GM21367 (cell line): ENCODE data around the gene DNAI4.
"Not testable (repeated sequence)": the region's sequence is repeated elsewhere in the genome, so short reads cannot be mapped to it uniquely, and the experiment has no call there.

Experiments used
- ATAC-seq: cut with Tn5 transposase; IDR thresholded peaks from one replicate; pipeline ENCODE4 v1.9.1; 2021; ENCODE audit not compliant: unreplicated experiment

The DNAI4 gene

DNA sequence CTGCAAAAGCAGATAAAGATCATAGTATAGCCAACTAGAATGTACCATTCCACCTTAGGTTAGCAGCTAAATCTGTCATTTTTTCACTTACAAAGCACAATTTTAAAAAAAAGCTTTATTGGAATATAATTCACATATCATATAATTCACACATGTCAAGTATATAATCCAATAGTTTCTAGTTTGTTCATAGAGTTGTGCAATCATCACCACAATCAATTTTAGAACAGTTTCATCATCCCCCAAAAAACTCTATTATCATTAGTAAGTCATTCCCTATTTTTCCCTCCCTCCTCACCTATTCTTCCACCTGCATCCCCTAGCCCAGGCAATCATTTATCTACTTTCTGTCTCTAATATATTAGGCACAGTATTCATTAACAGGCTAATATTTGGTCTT is 91.5 kb downstream of the DNAI4 start:
- ATAC-seq, result no peak

- no peak for ATAC-seq
These were observed 93.0 kb downstream of the DNAI4 start for GRCh38 chr1:66831529-66832239.

DNA sequence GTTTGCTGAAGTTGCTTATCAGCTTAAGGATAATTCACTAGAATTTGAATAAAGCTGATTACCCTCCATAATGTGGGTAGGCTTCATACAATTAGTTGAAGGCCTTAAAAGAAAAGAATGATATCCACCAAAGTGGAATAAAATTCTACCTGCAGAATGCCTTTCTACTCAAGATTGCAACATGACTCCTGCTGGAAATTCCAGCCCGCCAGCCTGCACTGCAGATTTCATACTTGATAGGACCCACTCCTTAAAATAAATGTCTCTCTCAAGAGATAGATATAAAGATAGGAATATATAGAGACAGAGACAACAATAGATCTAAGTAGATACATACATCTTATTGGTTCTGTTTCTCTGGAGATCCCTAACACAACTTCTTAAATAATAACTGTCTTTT is 99.9 kb downstream of the DNAI4 start:
- ATAC-seq, result no peak

DNA sequence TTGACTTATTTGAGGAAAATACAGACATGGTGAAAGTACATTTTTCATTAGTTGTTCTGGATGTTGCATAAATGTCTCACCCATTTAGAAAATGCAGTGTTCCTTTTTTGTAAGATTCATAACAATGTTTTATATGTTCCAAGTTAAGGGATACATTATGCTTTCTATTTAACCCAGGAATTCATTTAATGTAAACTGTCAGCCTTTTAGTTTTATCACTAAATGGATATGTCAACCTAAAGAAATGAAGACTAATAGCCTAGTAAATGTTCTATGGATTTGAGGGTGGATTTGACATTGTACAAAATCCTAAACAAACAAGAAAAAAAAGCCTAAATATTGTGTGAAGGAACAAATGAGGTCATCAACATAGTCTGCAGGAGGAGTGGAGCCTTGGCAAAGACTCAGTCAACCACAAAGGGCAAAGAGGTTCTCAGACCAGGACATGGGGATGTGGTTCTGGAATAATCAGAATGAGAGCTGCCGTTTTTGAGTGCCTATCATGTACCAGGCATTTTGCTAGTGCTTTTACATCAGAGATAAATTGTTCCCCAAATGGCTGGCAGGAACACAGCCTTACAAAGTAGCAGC is 114.8 kb downstream of the DNAI4 start:
- no peak for ATAC-seq

DNA sequence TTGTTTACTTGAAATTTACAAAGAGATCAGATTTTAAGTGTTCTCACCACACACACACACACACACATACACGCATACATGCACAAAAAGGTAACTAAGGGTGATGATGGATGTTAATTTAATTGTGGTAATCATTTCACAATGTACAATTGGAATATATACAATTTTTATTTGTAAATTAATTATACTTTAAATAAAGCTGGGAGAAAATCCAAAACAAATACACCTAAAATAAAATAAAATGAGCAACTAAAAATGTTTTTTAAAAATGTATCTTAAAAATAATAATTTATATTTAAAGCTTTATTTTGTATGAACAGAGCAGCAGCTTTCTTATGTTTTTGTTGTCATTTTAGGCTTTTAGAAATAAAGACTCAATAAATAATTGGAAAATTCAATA is 115.4 kb downstream of the DNAI4 start:
- ATAC-seq, result no peak

DNA sequence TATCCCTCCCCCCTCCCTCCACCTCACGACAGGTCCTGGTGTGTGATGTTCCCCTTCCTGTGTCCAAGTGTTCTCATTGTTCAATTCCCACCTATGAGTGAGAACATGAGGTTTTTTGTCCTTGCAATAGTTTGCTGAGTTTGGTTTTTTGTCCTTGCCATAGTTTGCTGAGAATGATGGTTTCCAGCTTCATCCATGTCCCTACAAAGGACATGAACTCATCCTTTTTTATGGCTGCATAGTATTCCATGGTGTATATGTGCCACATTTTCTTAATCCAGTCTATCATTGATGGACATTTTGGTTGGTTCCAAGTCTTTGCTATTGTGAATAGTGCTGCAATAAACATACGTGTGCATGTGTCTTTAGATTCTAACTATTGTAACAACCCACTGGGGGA is 128.8 kb downstream of the DNAI4 start:
- ATAC-seq, result not testable (repeated sequence)

DNA sequence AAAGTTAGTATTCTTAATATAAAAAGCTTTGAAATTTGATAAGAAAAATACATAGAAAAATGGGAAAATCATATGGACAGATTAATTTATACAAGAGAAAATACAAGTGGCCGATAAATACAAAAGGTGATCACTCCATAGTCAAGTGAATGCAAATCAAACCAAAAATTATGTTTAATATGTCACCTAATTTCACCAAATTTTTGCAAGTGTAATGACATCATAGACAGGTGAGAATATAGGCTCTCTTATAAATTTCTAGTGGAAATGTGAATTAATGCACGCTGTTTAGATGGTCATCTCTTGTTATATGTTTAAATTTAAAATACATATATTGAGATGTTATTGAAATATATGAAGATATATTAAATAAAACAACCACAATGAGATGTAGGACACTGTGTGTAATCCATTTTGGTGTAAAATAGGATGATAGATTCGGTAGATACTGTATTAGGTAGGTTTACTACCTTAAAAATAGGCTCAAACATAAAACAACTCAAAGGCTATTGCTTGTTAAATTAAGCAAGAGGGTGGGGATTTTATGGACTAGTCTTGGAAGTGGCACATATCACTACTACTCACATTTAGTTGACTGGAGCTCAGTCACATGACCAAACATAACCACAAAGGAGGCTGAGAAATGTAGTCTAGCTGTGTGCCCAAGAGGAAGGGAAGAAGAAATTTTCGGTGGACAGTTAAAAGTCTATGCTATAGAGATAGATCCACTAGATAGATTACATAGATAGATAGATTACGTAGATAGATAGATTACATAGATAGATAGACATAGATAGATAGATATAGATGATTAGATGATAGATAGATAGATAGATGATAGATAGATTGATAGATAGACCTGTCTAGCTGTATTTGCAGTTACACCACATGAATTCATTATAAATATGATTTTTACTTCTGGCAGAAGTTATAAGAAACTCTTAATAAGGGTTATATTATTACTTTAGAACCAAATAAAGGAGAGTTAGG is 132.7 kb downstream of the DNAI4 start:
- ATAC-seq, result no peak

GRCh38 chr1:66788231-66788939 is 136.3 kb downstream of the DNAI4 start:
- peak; percentile 79 for ATAC-seq

- ATAC-seq, result peak; percentile 52
These were observed 137.0 kb downstream of the DNAI4 start for GRCh38 chr1:66787641-66788040.

- not testable (repeated sequence) for ATAC-seq
These were observed 138.9 kb downstream of the DNAI4 start for GRCh38 chr1:66785800-66786199.

- ATAC-seq, result no peak
These were observed 145.1 kb downstream of the DNAI4 start for GRCh38 chr1:66779475-66780078.

DNA sequence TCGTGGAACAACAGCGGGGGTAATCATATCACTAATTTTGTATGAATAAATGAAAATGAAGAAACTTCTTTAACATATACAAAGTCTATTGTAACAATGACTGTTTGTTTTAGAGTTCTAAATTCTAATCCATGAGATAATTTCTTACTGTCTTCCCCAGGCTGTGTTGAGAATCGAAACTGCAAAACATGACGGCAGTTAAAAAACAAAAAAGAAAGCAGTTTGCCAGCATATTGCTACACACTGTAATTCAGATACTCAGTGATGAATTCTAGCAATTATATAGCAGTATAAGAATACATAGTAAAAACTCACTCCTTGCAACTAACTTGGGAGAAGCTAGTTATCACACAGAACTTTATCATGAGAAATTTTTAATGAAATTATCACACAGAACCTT is 145.7 kb downstream of the DNAI4 start:
- no peak for ATAC-seq

DNA sequence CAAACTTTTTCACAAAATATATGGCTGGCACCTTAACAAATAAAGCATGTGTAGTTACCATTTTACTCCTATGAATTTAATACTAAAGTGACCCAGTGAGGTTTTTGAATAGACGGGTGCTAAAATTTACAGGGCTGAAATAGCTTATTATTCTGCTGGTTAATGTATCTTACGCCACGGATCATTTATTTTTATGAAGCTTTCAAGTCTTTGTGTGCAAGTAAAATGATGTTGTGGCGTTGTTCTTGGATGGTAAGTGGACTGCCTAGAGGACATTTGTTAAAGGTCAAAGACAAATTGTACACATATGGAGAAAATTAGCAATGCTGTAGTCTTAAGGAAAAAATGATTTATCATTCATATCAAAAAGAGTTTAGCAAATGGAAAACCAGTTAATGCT is 146.4 kb downstream of the DNAI4 start:
- no peak for ATAC-seq

- no peak for ATAC-seq
These were observed 146.8 kb downstream of the DNAI4 start for GRCh38 chr1:66777831-66778230.

DNA sequence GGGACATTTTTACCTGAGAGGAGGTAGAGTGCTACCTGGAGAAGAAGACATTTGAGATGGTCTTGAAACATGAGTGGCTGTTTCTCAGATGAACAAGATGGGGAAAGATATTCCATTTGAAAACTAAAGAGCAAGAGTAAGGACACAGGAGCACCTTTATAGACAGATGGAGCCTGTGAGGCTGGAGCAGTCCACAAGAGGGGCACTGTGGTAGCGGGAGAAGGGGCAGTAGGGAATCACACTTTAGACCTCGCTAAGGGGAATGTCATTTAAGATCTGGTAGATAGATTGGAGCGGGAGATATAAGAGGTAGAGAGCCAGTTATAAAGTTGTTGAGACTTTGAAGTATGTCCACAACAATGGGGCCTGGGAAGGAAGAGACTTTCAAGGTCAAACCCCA is 149.0 kb downstream of the DNAI4 start:
- ATAC-seq, result no peak

DNA sequence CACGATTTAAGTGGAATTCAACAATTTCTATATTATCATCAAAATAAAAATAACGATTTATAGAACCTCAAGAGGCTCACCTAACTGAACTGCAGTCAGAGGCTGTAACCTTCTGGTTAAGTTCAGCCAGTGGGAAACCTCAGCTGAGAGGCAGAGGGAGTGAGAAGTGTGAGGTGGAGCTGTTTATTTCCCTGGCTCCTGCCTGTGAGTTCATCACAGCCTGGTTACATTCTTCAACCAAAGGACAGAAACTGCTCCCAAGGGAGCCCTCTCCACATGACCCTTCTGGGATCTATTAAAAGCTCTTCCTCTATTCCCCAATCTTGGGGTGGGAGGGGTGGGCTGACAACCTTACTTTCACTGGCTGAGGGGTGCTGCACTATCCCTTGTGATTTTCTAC is 150.2 kb downstream of the DNAI4 start:
- ATAC-seq, result no peak

DNA sequence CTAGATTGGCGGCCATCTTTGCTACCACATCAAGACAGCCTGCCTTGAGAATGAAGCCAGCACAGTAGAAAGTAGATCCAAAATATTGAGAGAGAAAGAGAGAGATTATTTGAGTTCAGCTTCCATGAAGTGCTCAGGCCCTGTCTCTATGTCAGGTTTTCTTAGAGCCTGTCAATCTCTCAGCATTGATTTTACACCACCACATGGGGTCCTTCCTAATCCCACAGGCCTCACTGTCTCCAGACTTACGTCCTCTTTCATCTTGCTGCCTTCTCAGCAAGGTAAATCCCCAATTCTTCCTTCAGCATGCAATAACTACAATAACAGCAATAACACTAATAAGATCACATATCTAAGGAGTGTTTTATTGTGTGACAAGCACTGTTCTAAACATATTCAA is 151.4 kb downstream of the DNAI4 start:
- no peak for ATAC-seq

GRCh38 chr1:66770694-66771093 is 154.0 kb downstream of the DNAI4 start:
- no peak for ATAC-seq

- ATAC-seq, result no peak
These were observed 154.4 kb downstream of the DNAI4 start for GRCh38 chr1:66770240-66770639.

DNA sequence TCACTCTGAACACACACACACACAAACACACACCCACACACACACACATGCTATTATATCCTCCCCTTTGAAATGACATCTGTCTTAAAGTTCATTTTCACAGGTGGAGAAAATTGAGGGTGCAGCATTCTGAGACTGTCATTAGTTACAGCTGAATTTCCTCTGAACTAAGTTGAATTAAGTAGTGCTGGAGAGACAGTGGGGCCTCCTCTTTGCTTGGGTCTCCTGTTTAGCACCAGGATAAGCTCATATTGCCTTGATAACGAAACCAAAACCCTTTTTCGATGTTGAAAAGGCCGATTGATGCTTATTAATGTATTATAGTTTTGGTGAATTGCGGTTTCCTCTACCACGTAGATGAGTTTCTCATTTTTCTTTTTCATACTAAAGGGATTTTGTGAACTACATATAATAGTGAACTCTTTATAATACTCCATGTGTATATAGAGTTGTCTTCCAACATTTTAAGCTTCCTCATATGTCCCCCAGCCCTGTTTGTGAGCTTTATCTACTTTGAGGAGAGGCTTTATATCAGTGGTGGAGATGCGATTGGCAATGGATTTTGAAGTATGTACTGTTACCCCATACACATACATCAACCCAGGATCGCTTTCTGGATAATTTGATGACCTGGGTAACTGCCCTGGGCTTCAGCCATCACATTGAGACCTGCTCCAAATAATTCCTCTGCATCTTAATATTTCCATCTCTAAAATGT is 155.0 kb downstream of the DNAI4 start:
- ATAC-seq, result no peak
